NT2/D1 (cell line): ENCODE measurements around the gene EPHA4.

ENCODE experiments used
- SUZ12 ChIP-seq: IDR thresholded peaks from 2 replicates; pipeline ENCODE4 v1.6.1; 2011; ENCODE audit not compliant: insufficient read length, insufficient read depth; ENCODE audit errors: extremely low read depth
- YY1 ChIP-seq: IDR thresholded peaks from 2 replicates; pipeline ENCODE4 v1.6.1; 2011; ENCODE audit not compliant: insufficient read length, insufficient read depth
- ZNF274 ChIP-seq: IDR thresholded peaks from 2 replicates; pipeline ENCODE4 v1.6.1; 2011; ENCODE audit warnings: mild to moderate bottlenecking, low read depth, low read length

- TF ChIP-seq YY1 (no peak), ZNF274 (no peak), SUZ12 (no peak)
Measured at GRCh38 chr2:221551864-221552263, 20.2 kb downstream of the EPHA4 start.
